Measurements from ENCODE around the gene CD48.
A peak's percentile ranks its signal among the peaks of the same experiment; 100 is the strongest.

The CD48 gene

DNA sequence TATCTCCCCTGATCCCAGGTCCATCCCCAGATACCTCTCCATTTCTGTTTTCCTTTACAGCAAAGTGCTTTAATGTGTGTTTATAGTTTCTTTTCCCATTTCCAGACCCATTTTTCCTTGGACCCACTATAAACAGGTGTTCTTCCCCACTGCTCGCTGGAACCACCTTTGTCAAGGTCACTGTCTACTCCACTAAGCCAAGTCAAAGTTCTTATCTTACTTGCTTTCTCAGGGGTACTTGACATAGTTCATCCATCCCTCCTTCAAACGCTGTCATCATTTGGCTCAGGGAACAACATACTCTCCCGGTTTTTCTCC, 73.1 kb downstream of the CD48 start:
- no peak for DNase-seq
- H3K36me3 Mint-ChIP-seq (ENCODE audit: low read depth): peaks cover 94% of the 10 kb centered on the region
- peak overlapping the region; percentile 72 for H3K4me3 Mint-ChIP-seq
- H3K4me1 Mint-ChIP-seq (ENCODE audit: low read depth): peaks cover 94% of the 10 kb centered on the region
- no peaks in the 10 kb centered on the region for H3K27me3 Mint-ChIP-seq
- H3K9me3 Mint-ChIP-seq: no peaks in the 10 kb centered on the region
- H3K27ac Mint-ChIP-seq: peak overlapping the region; percentile 94

GRCh38 chr1:160637821-160638539, 73.6 kb downstream of the CD48 start:
- DNase-seq: no peak

DNA sequence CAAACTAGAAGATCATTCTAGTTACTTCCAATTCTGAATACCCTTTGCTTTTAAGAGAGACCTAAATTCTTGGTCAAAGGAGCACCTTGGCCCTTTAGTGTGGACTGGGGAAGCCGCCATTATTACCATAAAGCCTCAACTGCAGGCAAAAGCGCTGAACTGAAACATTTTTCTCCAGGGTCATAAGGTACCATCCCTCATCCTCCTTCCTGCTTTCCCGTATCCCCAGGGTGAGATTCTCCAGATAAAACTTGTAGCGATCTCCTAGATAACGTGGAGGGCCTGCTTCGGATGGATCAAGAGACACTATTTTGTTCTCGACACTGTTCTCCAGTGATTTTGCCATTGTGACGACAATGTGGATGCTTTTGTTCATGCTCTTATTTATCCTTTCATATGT, 74.6 kb downstream of the CD48 start:
- H3K27me3 Mint-ChIP-seq: no peaks in the 10 kb centered on the region
- peaks cover 93% of the 10 kb centered on the region for H3K36me3 Mint-ChIP-seq (ENCODE audit: low read depth)
- peaks cover 92% of the 10 kb centered on the region for H3K4me1 Mint-ChIP-seq (ENCODE audit: low read depth)
- peak overlapping the region; percentile 94 for H3K27ac Mint-ChIP-seq
- no peak for DNase-seq
- no peaks in the 10 kb centered on the region for H3K9me3 Mint-ChIP-seq
- peak overlapping the region; percentile 72 for H3K4me3 Mint-ChIP-seq

More at GRCh38 chr1:160637821-160638539, 73.6 kb downstream of the CD48 start:
- Mint-ChIP-seq H3K4me3 (peak overlapping the region; percentile 72), H3K9me3 (no peaks in the 10 kb centered on the region), H3K4me1 (ENCODE audit: low read depth) (peaks cover 94% of the 10 kb centered on the region), H3K27ac (peak overlapping the region; percentile 94), H3K36me3 (ENCODE audit: low read depth) (peaks cover 94% of the 10 kb centered on the region), H3K27me3 (no peaks in the 10 kb centered on the region)

DNA sequence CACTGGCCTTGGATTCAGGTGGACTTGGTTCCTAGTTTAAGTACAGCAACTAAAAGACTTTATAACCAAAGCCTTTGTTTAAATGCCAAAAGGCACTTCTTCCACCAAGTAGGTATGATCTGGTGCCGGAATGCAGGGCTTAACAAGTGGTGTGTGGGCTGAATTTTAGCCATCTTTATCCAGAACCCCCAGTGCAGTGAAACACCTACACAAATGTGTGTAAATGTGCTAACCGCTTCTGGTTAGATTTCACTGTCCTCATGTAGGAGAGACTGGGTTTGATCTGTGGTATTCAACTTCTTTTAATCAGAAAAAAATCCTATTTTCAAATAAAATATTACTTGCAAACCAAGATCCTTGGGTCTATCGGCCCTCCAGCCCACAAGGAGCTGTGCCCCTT, 75.1 kb downstream of the CD48 start:
- peaks cover 92% of the 10 kb centered on the region for H3K4me1 Mint-ChIP-seq (ENCODE audit: low read depth)
- H3K27me3 Mint-ChIP-seq: no peaks in the 10 kb centered on the region
- peak overlapping the region; percentile 72 for H3K4me3 Mint-ChIP-seq
- peaks cover 93% of the 10 kb centered on the region for H3K36me3 Mint-ChIP-seq (ENCODE audit: low read depth)
- H3K9me3 Mint-ChIP-seq: no peaks in the 10 kb centered on the region
- H3K27ac Mint-ChIP-seq: peak overlapping the region; percentile 94
- DNase-seq: no peak

DNA sequence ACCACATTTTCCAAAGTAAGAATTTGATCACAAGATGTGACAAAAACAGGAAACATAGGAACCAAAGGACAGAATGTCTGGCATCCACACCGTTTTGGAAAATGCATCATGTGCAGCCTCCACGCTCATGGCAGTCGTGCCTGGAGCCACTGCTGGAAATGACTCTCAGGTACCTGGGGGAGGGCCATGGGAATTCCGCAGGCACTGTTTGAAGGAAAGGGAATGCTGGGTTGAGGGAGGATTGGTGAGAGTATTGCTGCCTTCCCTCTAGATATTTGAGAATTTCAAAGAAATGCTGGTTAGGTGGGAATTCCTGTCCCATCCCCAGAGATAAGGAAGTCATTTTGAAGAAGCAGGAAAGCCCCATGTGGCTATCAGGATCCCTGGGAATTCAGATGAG, 75.5 kb downstream of the CD48 start:
- Mint-ChIP-seq H3K9me3 (no peaks in the 10 kb centered on the region), H3K27ac (peak overlapping the region; percentile 94), H3K27me3 (no peaks in the 10 kb centered on the region), H3K36me3 (ENCODE audit: low read depth) (peaks cover 96% of the 10 kb centered on the region), H3K4me1 (ENCODE audit: low read depth) (peaks cover 95% of the 10 kb centered on the region), H3K4me3 (no peak overlapping the region)
- DNase-seq: no peak

DNA sequence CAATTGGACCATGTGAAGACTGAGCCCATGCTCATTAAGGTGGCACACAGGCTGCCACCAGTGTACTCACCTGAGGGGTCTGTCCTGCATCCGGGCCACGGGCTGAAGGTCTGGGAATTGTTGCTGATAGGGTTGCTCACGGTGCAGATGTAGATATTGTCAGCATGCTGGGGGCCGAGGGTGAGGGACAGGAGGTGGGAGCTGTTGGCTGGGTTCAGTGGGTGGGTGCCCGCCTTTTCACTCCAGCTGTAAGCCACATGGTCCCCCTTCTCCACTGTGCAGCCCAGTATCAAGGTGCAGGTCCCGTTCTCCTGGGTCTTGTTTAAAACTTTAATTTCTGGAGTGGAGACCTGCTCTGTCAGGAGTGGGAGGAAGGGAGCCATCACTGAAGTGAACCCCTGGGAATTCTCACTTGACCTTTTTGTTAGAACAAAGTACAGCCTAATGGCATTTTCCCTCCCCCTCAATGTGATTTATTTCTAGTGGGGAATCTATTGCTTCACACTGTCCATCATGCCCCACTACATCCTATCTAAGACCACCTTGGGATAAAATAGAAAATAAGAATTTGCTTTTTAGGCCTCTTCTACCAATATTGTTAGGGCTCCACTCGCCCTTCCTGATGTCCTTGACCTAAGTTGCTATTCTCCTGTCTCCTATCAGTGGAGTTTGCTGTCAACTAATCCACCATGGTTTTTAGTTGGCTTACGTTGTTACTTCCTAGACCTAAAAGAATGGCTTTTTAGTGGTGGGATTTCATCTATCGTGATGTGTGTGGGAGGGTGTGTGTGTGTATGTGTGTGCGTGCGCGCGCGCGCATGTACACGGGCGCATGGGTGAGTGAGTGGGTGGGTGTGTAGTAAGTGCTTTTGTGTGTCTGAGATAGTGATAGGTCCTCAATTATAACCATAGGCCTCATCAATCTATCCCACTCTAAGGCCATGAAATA, 76.8 kb downstream of the CD48 start:
- H3K36me3 Mint-ChIP-seq (ENCODE audit: low read depth): peaks cover 99% of the 10 kb centered on the region
- H3K27ac Mint-ChIP-seq: peak overlapping the region; percentile 94

GRCh38 chr1:160633330-160633903, 78.2 kb downstream of the CD48 start:
- peaks cover 97% of the 10 kb centered on the region for H3K4me1 Mint-ChIP-seq (ENCODE audit: low read depth)
- peak overlapping the region; percentile 50 for H3K4me3 Mint-ChIP-seq
- no peaks in the 10 kb centered on the region for H3K9me3 Mint-ChIP-seq

More for the DNA sequence above, 76.8 kb downstream of the CD48 start:
- Mint-ChIP-seq H3K4me3 (peak overlapping the region; percentile 24), H3K4me1 (ENCODE audit: low read depth) (peaks cover 97% of the 10 kb centered on the region), H3K27me3 (no peaks in the 10 kb centered on the region), H3K9me3 (no peaks in the 10 kb centered on the region)
- no peak for DNase-seq

DNA sequence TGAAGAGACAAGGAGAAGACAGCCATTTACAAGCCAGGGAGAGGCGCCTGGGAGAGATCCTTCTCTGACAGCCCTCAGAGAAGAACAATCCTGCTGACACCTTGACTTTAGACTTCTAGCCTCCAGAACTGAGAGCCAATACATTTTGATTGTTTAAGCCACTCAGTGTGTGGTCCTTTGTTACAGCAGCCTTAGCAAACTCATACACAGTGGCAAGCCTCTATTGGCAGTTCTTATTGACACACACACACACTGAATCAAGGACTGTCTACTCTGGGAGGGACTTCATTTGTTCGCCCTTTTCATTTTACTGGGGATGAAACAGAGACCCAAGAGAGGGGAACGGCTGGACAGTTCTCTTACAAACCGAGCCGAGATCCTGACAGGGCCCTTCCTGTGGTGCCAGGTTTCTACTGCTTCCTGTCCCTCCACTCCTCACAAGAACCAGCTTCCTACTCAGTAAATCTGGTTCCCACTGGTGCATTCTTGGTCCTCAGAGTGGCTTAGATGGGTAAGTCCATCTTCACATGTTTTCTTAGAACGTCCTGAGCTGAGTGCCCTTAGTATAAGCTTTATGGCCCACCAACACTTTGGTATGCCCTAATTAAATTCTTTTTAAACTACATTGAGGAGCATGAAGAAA, 79.5 kb downstream of the CD48 start:
- Mint-ChIP-seq H3K27ac (peak overlapping the region; percentile 98), H3K27me3 (no peaks in the 10 kb centered on the region), H3K4me3 (peak overlapping the region; percentile 28), H3K4me1 (ENCODE audit: low read depth) (peaks cover 97% of the 10 kb centered on the region), H3K36me3 (ENCODE audit: low read depth) (peaks cover 99% of the 10 kb centered on the region), H3K9me3 (no peaks in the 10 kb centered on the region)
- no peak for DNase-seq

More at GRCh38 chr1:160633330-160633903, 78.2 kb downstream of the CD48 start:
- H3K27me3 Mint-ChIP-seq: no peaks in the 10 kb centered on the region
- peaks cover 99% of the 10 kb centered on the region for H3K36me3 Mint-ChIP-seq (ENCODE audit: low read depth)
- peak overlapping the region; percentile 94 for H3K27ac Mint-ChIP-seq
- no peak for DNase-seq

- DNase-seq: no peak
- no peaks in the 10 kb centered on the region for H3K27me3 Mint-ChIP-seq
- H3K27ac Mint-ChIP-seq: peak overlapping the region; percentile 98
- peaks cover 2% of the 10 kb centered on the region for H3K9me3 Mint-ChIP-seq
- H3K36me3 Mint-ChIP-seq (ENCODE audit: low read depth): peaks cover 99% of the 10 kb centered on the region
- H3K4me1 Mint-ChIP-seq (ENCODE audit: low read depth): peaks cover 97% of the 10 kb centered on the region
- H3K4me3 Mint-ChIP-seq: peak overlapping the region; percentile 65
Observed at GRCh38 chr1:160630523-160631451, 80.8 kb downstream of the CD48 start.

DNA sequence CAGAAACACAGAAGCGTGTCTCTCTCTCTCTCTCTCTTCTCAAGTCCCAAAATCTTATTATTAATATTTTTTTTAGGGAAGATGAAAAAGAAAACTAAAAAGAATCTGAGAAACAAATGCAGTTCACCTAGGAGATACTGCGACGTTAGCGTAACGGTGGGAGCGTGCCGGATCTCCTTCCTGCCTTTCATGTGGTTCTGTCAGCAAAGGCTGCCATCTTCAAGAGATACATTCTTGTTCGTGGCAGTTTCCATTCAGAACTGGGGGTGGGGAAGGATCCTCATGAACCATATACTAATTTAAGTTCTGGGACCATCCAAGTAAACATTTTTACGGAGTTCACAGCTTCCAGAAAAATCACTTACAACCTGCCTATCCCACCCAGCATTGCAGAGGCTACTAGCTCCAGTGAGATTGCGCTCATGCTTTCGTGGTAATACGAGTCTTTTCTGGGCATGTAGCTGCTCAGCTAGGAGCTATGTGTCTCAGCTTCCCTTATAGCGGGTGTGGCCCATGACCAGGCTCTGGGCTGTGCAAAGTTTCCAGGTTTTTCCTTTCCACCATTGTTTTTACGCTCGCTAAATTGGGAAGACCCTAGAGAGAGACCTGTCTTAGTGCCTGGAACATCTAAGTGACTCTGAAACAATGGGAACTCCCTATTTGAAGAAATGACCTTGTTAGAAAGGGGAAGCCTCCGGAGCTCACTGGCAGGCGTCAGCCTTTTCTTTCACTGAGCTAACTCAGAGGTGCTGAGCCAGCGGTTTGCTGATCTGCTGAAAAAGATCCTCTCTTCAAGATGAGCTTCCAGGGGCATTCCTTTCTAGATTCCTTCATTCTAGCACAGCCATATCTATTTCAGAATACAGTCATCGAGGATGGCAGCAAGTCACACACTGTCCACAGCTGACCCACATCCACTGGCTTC, 82.1 kb downstream of the CD48 start:
- Mint-ChIP-seq H3K9me3 (peaks cover 2% of the 10 kb centered on the region), H3K36me3 (ENCODE audit: low read depth) (peaks cover 99% of the 10 kb centered on the region), H3K27ac (peak overlapping the region; percentile 98), H3K27me3 (no peaks in the 10 kb centered on the region), H3K4me1 (ENCODE audit: low read depth) (peaks cover 98% of the 10 kb centered on the region), H3K4me3 (peak overlapping the region; percentile 65)
- peak; percentile 65 for DNase-seq

DNA sequence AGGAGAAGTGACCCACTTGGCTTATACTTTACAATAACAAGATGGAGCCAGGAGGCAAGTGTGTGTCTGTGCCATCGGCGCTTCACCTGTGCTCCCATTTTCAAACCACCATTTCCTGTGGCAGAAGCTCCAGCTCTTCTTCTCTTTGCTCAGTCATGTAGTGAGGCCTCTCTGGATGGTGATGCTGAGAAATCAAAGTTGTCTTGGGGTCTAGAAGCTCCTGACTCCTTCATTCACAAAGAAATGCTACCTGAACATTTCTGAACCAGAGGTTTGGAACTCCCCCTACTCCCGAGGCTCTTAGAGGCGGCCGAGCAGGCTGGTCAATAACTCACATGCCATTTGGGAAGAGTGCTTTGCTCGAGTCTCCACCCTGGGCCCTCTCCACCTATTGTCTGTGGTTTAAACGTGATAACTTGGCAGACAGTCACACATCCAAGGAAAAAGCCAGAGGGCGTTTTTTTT, 82.8 kb downstream of the CD48 start:
- H3K4me3 Mint-ChIP-seq: peak overlapping the region; percentile 65
- H3K27ac Mint-ChIP-seq: peak overlapping the region; percentile 98
- peaks cover 98% of the 10 kb centered on the region for H3K4me1 Mint-ChIP-seq (ENCODE audit: low read depth)
- H3K36me3 Mint-ChIP-seq (ENCODE audit: low read depth): peaks cover 99% of the 10 kb centered on the region
- no peaks in the 10 kb centered on the region for H3K27me3 Mint-ChIP-seq
- DNase-seq: no peak
- peaks cover 2% of the 10 kb centered on the region for H3K9me3 Mint-ChIP-seq
